ENCODE measurements around the gene SRCAP. TPM values are rescaled to one million over a fixed set of nuclear protein-coding genes. Genes with fewer than 3 reads are reported as not detected.

The SRCAP gene
- total RNA-seq, 2 donors from 2014 or later = 42.8 to 79.0 TPM

DNA sequence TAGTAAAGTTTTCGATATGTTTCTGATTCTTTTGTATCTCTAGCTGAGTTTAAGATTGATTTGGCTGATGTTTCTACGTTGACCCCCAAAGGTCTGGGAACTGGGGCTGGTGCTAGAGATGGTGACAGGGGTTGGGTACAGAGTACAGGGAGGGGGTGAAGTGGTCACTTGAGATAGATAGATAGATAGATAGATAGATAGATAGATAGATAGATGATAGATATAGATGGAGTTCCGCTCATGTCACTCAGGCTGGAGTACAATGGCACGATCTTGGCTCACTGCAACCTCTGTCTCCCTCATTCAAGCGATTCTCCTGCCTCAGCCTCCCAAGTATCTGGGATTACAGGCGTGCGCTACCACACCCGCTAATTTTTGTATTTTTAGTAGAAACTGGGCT is 42.6 kb upstream of the SRCAP start:
- H3K4me1 ChIP-seq (replicated peaks) = peaks cover 21% of the 10 kb centered on the region
- no peaks in the 10 kb centered on the region for H3K27me3 ChIP-seq (replicated peaks; ENCODE audit: insufficient read depth)
- TF ChIP-seq CTCF (IDR thresholded peaks at IDR 0.05) (no peak), POLR2A (IDR thresholded peaks at IDR 0.05) (no peak), POLR2AphosphoS5 (IDR thresholded peaks at IDR 0.05) (no peak)
- H3K27ac ChIP-seq = peak overlapping the region; percentile 98 to 99
- peaks cover 0 to 24% of the 10 kb centered on the region in 2 donors for H3K36me3 ChIP-seq
- intact Hi-C loops (cut with DNase I) = loop anchor here (5.0 to 10.0 kb wide), 3 partner anchors 41 to 852 kb away; partner anchors contain the start of genes ALDOA, MAZ and SRCAP
- no peak overlapping the region for H3K4me3 ChIP-seq
- no peaks in the 10 kb centered on the region for H3K9me3 ChIP-seq
- no peak for DNase-seq (ENCODE audit: low spot score)
- 96% methylated on average over 8 of the region's 8 CpGs for WGBS

- no peak for DNase-seq (ENCODE audit: low spot score)
- peaks cover 0 to 24% of the 10 kb centered on the region in 2 donors for H3K36me3 ChIP-seq
- WGBS = 29% methylated on average over 32 of the region's 32 CpGs
- no peaks in the 10 kb centered on the region for H3K27me3 ChIP-seq (replicated peaks; ENCODE audit: insufficient read depth)
- H3K27ac ChIP-seq = peak overlapping the region; percentile 98 to 99
- peak overlapping the region; percentile 31 to 32 for H3K4me3 ChIP-seq
- no peaks in the 10 kb centered on the region for H3K9me3 ChIP-seq
- peaks cover 22% of the 10 kb centered on the region for H3K4me1 ChIP-seq (replicated peaks)
- TF ChIP-seq CTCF (IDR thresholded peaks at IDR 0.05) = no peak
- no peak for TF ChIP-seq POLR2A (IDR thresholded peaks at IDR 0.05)
- no peak for TF ChIP-seq POLR2AphosphoS5 (IDR thresholded peaks at IDR 0.05)
- intact Hi-C loops (cut with DNase I) = loop anchor here (5.0 to 10.0 kb wide), 3 partner anchors 40 to 852 kb away; partner anchors contain the start of genes ALDOA, MAZ and SRCAP
Observed at GRCh38 chr16:30656974-30657865, 41.8 kb upstream of the SRCAP start.

GRCh38 chr16:30657866-30658730 is 40.9 kb upstream of the SRCAP start, which contains the start of gene FBRS:
FBRS (plus strand) TSS chr16:30658431; CDS start chr16:30659519, 1,088 bp downstream.
- Histone ChIP-seq H3K4me3 (peak within 1 kb of the TSS; percentile 83 to 97), H3K9me3 (no peaks in the 10 kb centered on the region), H3K27me3 (replicated peaks; ENCODE audit: insufficient read depth) (no peaks in the 10 kb centered on the region), H3K4me1 (replicated peaks) (peaks cover 18% of the 10 kb centered on the region), H3K27ac (peak within 1 kb of the TSS; percentile 98 to 99), H3K36me3 (peaks cover 3 to 20% of the 10 kb centered on the region in 2 donors)
- TF ChIP-seq POLR2A (IDR thresholded peaks at IDR 0.05) (peak; percentile 82), POLR2AphosphoS5 (IDR thresholded peaks at IDR 0.05) (peak; percentile 97), CTCF (IDR thresholded peaks at IDR 0.05) (peak; percentile 77 to 97 (median 90))
- under 1% methylated on average over 66 of the region's 86 CpGs for WGBS
- intact Hi-C loops (cut with DNase I) = loop anchor here (5.0 to 10.0 kb wide), 3 partner anchors 39 to 853 kb away; partner anchors contain the start of genes ALDOA, MAZ and SRCAP
- peak; percentile 100 for DNase-seq (ENCODE audit: low spot score)

DNA sequence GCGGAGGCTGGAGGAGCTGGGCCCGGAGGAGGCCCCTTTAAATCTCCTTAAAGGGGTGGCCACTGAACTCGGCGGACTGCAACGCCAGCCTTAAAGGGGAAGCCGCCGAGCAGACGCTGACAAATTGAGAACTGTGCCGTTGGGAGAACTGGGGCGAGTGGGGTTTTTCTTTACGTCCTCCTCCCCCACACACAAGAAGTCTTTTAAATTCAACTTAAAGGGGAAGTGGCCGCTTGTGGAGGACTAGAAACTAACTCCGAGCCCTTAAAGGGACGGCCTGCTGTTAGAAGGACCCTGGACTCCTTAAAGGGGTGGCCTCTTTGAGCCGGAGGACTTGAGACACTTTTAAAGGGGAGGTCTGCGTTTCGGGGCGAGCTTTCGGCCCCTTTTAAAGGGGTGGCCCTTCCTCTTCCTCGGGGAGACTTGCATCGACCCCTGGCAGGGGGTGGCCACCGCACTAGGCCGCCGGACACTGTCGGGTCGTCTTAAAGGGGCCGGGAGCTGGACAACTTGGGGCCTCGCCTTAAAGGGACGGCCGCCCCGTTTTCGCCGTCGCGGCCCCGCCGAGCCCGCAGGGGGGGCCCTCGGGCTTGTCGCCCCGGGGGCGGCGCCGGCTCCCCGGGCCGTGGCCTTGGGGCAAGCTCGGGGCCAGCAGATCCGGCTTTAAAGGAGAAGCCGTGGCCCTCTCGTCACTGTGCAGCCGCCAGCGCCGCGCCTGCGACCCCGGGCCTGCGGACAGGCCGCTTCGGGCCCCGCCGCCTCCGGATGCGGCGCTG is 40.1 kb upstream of the SRCAP start:
- H3K27me3 ChIP-seq (replicated peaks; ENCODE audit: insufficient read depth) = no peaks in the 10 kb centered on the region
- H3K27ac ChIP-seq = peak overlapping the region; percentile 98 to 99
- intact Hi-C loops (cut with DNase I) = loop anchor here (5.0 to 10.0 kb wide), 3 partner anchors 38 to 854 kb away; partner anchors contain the start of genes ALDOA, MAZ and SRCAP
- H3K9me3 ChIP-seq = no peaks in the 10 kb centered on the region
- TF ChIP-seq POLR2A (IDR thresholded peaks at IDR 0.05) = no peak
- TF ChIP-seq POLR2AphosphoS5 (IDR thresholded peaks at IDR 0.05) = no peak
- TF ChIP-seq CTCF (IDR thresholded peaks at IDR 0.05) = peak in 2 of 4 experiments; percentile 3 to 32
- peaks cover 18% of the 10 kb centered on the region for H3K4me1 ChIP-seq (replicated peaks)
- peaks cover 5 to 14% of the 10 kb centered on the region in 2 donors for H3K36me3 ChIP-seq
- WGBS = under 1% methylated on average over 33 of the region's 64 CpGs
- peak overlapping the region; percentile 83 to 97 for H3K4me3 ChIP-seq
- DNase-seq (ENCODE audit: low spot score) = peak; percentile 87
